HG02763 (cell line): ENCODE data around the gene GUCY1A1.

Source experiments
- ATAC-seq: cut with Tn5 transposase; IDR thresholded peaks from one replicate; pipeline ENCODE4 v1.9.1; 2021; ENCODE audit warnings: mild to moderate bottlenecking, moderate library complexity; ENCODE audit not compliant: unreplicated experiment

Gene GUCY1A1

GRCh38 chr4:155657985-155658680 lies 8.5 kb upstream of the GUCY1A1 start:
- no peak for ATAC-seq

- ATAC-seq = no peak
These were observed 8.0 kb upstream of the GUCY1A1 start for GRCh38 chr4:155658681-155659064.

- ATAC-seq = no peak
These were observed 7.5 kb upstream of the GUCY1A1 start for GRCh38 chr4:155659176-155659575.

GRCh38 chr4:155660436-155660835 lies 6.2 kb upstream of the GUCY1A1 start:
- ATAC-seq = no peak

- no peak for ATAC-seq
These were observed 1.6 kb upstream of the GUCY1A1 start for GRCh38 chr4:155665054-155665453.

- peak; percentile 44 for ATAC-seq
These were observed 547 bp downstream of the GUCY1A1 start for GRCh38 chr4:155667222-155667567.

- peak; percentile 44 for ATAC-seq
These were observed 1.2 kb downstream of the GUCY1A1 start for GRCh38 chr4:155667568-155668511.

GRCh38 chr4:155668707-155669220 lies 2.1 kb downstream of the GUCY1A1 start:
- no peak for ATAC-seq

GRCh38 chr4:155672342-155672741 lies 5.7 kb downstream of the GUCY1A1 start:
- no peak for ATAC-seq

- ATAC-seq = no peak
These were observed 6.9 kb downstream of the GUCY1A1 start for GRCh38 chr4:155673453-155673979.

GRCh38 chr4:155674669-155675071 lies 8.0 kb downstream of the GUCY1A1 start:
- ATAC-seq = no peak

- ATAC-seq = peak; percentile 57
These were observed 9.2 kb downstream of the GUCY1A1 start for GRCh38 chr4:155675709-155676429.

- no peak for ATAC-seq
These were observed 9.8 kb downstream of the GUCY1A1 start for GRCh38 chr4:155676430-155676825.

GRCh38 chr4:155678011-155678410 lies 11.4 kb downstream of the GUCY1A1 start:
- ATAC-seq = no peak

GRCh38 chr4:155679343-155679742 lies 12.7 kb downstream of the GUCY1A1 start:
- ATAC-seq = no peak

GRCh38 chr4:155681886-155682285 lies 15.2 kb downstream of the GUCY1A1 start:
- no peak for ATAC-seq

GRCh38 chr4:155684423-155684822 lies 17.8 kb downstream of the GUCY1A1 start:
- no peak for ATAC-seq

GRCh38 chr4:155684892-155685541 lies 18.4 kb downstream of the GUCY1A1 start:
- ATAC-seq = no peak

GRCh38 chr4:155687380-155687982 lies 20.8 kb downstream of the GUCY1A1 start:
- ATAC-seq = no peak

GRCh38 chr4:155688211-155688610 lies 21.6 kb downstream of the GUCY1A1 start:
- no peak for ATAC-seq
